Measurements from ENCODE around the gene DFFB.

DNA sequence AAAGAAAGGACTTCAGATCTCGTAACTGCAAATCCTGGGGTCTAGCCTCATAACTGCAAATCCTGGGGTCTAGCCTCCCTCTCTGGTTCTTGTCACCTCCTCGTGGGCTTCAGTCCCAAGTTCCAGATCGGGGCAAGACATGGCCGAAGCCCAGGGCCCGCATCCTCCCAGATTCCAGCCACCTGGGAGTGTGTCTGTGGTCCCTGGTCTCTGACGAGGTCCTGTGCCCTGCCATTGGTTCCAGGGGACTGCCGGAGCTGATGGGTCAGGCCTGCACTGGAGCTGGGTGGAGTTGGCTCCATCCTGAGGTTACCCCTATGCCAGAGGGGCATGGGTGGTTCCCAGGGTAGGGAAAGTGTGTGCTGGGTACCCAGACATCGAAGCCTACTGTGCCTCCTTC, 60.5 kb downstream of the DFFB start:
- TF ChIP-seq, protein P1, sequence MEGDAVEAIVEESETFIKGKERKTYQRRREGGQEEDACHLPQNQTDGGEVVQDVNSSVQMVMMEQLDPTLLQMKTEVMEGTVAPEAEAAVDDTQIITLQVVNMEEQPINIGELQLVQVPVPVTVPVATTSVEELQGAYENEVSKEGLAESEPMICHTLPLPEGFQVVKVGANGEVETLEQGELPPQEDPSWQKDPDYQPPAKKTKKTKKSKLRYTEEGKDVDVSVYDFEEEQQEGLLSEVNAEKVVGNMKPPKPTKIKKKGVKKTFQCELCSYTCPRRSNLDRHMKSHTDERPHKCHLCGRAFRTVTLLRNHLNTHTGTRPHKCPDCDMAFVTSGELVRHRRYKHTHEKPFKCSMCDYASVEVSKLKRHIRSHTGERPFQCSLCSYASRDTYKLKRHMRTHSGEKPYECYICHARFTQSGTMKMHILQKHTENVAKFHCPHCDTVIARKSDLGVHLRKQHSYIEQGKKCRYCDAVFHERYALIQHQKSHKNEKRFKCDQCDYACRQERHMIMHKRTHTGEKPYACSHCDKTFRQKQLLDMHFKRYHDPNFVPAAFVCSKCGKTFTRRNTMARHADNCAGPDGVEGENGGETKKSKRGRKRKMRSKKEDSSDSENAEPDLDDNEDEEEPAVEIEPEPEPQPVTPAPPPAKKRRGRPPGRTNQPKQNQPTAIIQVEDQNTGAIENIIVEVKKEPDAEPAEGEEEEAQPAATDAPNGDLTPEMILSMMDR (IDR thresholded peaks at IDR 0.05) = no peak
- TF ChIP-seq POLR2A (IDR thresholded peaks at IDR 0.05) = no peak
